ENCODE data around the gene ATP8A1.

- no peak for TF ChIP-seq REST (IDR thresholded peaks at IDR 0.05; ENCODE audit: borderline replicate concordance)
- TF ChIP-seq CTCF (IDR thresholded peaks at IDR 0.05; ENCODE audit: poor library complexity, severe bottlenecking): no peak
- TF ChIP-seq EZH2 (IDR thresholded peaks at IDR 0.05; ENCODE audit: borderline replicate concordance, insufficient read depth, low read length, poor library complexity, severe bottlenecking): no peak
- TF ChIP-seq TAF1 (IDR thresholded peaks at IDR 0.05; ENCODE audit: low read depth): no peak
- TF ChIP-seq RAD21 (conservative IDR thresholded peaks at IDR 0.05): no peak
- TF ChIP-seq SMC3 (conservative IDR thresholded peaks at IDR 0.05; ENCODE audit: poor library complexity): no peak
- no peak for TF ChIP-seq POLR2AphosphoS5 (IDR thresholded peaks at IDR 0.05)
- TF ChIP-seq EP300 (conservative IDR thresholded peaks at IDR 0.05; ENCODE audit: poor library complexity, severe bottlenecking): no peak
- no peak for TF ChIP-seq MXI1 (conservative IDR thresholded peaks at IDR 0.05; ENCODE audit: poor library complexity, severe bottlenecking)
Measured at GRCh38 chr4:42411803-42412202, 245.1 kb downstream of the ATP8A1 start.
